Stomach (tissue), 4 donors: ENCODE data around the gene CCL22.
"Not testable (repeated sequence)": the region's sequence is repeated elsewhere in the genome, so short reads cannot be mapped to it uniquely, and the experiment has no call there.

Experiments used
- POLR2A ChIP-seq, 4 donors: fragments of 450-650 bp; IDR thresholded peaks; one replicate each; pipeline ENCODE4 v1.6.1; 2016; ENCODE audit warnings: antibody characterized with exemption in 4 of 4, control low read depth in 2 of 4, mild to moderate bottlenecking in 1 of 4, moderate library complexity in 1 of 4
- TF ChIP-seq, protein P1 (sequence below), 7 experiments: fragments of 450-650 bp in 4 of 7; fragments of 200-600 bp in 3 of 7; sonication (generic) in 3 of 7; IDR thresholded peaks; one replicate each; pipeline ENCODE4 v1.5.1; 2016 to 2019; ENCODE audit warnings: antibody characterized with exemption in 7 of 7, control low read depth in 2 of 7, mild to moderate bottlenecking in 1 of 7

- TF ChIP-seq, protein P1, sequence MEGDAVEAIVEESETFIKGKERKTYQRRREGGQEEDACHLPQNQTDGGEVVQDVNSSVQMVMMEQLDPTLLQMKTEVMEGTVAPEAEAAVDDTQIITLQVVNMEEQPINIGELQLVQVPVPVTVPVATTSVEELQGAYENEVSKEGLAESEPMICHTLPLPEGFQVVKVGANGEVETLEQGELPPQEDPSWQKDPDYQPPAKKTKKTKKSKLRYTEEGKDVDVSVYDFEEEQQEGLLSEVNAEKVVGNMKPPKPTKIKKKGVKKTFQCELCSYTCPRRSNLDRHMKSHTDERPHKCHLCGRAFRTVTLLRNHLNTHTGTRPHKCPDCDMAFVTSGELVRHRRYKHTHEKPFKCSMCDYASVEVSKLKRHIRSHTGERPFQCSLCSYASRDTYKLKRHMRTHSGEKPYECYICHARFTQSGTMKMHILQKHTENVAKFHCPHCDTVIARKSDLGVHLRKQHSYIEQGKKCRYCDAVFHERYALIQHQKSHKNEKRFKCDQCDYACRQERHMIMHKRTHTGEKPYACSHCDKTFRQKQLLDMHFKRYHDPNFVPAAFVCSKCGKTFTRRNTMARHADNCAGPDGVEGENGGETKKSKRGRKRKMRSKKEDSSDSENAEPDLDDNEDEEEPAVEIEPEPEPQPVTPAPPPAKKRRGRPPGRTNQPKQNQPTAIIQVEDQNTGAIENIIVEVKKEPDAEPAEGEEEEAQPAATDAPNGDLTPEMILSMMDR (IDR thresholded peaks at IDR 0.05) = not testable (repeated sequence)
- not testable (repeated sequence) for TF ChIP-seq POLR2A (IDR thresholded peaks at IDR 0.05)
These were observed 16.0 kb upstream of the CCL22 start for GRCh38 chr16:57342606-57343005.
